IMR-90 (cell line): Measurements from ENCODE around the gene ST3GAL4. TPM values are rescaled to one million over a fixed set of nuclear protein-coding genes. Genes with fewer than 3 reads are reported as not detected.

Source experiments
- ATAC-seq: fragments of 200-7000 bp; cut with Tn5 transposase; 2 replicates; pipeline ENCODE4 v1.9.1; 2020; ENCODE audit warnings: low read depth, mild to moderate bottlenecking, moderate library complexity
- BruUV-seq: library from RNA; stranded (reverse); fragments of 400-500 nt; replicated peaks from 2 replicates; lab custom pipeline; 2021; lab: Mats Ljungman, UMichigan
- CTCF ChIA-PET: fragments of 300-600 bp; formaldehyde crosslinking; extraction: SDS; loops from one replicate; lab custom pipeline; 2021; ENCODE audit warnings: antibody characterized with exemption; lab: Yijun Ruan, JAX
- POLR2A ChIA-PET: fragments of 300-600 bp; sonication (Branson Sonifier 250); formaldehyde crosslinking; loops from one replicate; lab custom pipeline; 2022; ENCODE audit warnings: antibody characterized with exemption; ENCODE audit not compliant: unreplicated experiment; lab: Charles Lee
- DNase-seq: peaks from one replicate; pipeline ENCODE4 v3.0.0; 2013
- H2AFZ ChIP-seq: replicated peaks from 2 replicates; pipeline ENCODE3; 2013; ENCODE audit warnings: low read length, mild to moderate bottlenecking; ENCODE audit not compliant: poor library complexity
- H2AK5ac ChIP-seq: 2 replicates; pipeline ENCODE4 v1.6.1; 2013; ENCODE audit warnings: low read depth, low read length, inconsistent platforms
- H2AK9ac ChIP-seq: replicated peaks from 2 replicates; pipeline ENCODE3; 2013; ENCODE audit warnings: mild to moderate bottlenecking, low read depth, low read length, moderate library complexity; ENCODE audit not compliant: poor library complexity
- H2BK120ac ChIP-seq: 2 replicates; pipeline ENCODE4 v1.6.1; 2013; ENCODE audit warnings: low read depth, low read length, inconsistent platforms
- H2BK15ac ChIP-seq: 3 replicates; pipeline ENCODE4 v1.6.1; 2013; ENCODE audit warnings: low read depth, low read length, inconsistent platforms
- H2BK20ac ChIP-seq: 2 replicates; pipeline ENCODE4 v1.6.1; 2013; ENCODE audit warnings: low read depth, mild to moderate bottlenecking, inconsistent platforms, low read length, moderate library complexity
- H2BK5ac ChIP-seq: 2 replicates; pipeline ENCODE4 v1.6.1; 2013; ENCODE audit warnings: mild to moderate bottlenecking, low read depth, low read length, inconsistent platforms; ENCODE audit not compliant: poor library complexity, severe bottlenecking
- H3K14ac ChIP-seq: replicated peaks from 2 replicates; pipeline ENCODE4 v1.6.1; 2013; ENCODE audit warnings: low read depth, low read length, inconsistent platforms
- H3K18ac ChIP-seq: 2 replicates; pipeline ENCODE4 v1.6.1; 2013; ENCODE audit warnings: low read depth, low read length, control low read depth
- H3K23ac ChIP-seq: 2 replicates; pipeline ENCODE4 v1.6.1; 2013; ENCODE audit warnings: low read depth, low read length, inconsistent platforms
- H3K27ac ChIP-seq: 2 replicates; pipeline ENCODE4 v1.5.1; 2013; ENCODE audit warnings: mild to moderate bottlenecking, control low read depth, low read length; ENCODE audit not compliant: insufficient read depth
- H3K27me3 ChIP-seq: 2 replicates; pipeline ENCODE4 v1.6.1; 2013; ENCODE audit warnings: low read length; ENCODE audit not compliant: control insufficient read depth, insufficient read depth
- H3K36me3 ChIP-seq: 2 replicates; pipeline ENCODE4 v1.6.1; 2013; ENCODE audit warnings: low read length, mixed read lengths; ENCODE audit not compliant: control insufficient read depth, insufficient read depth
- H3K4ac ChIP-seq: 2 replicates; pipeline ENCODE4 v1.6.1; 2013; ENCODE audit warnings: low read depth, low read length, inconsistent platforms
- H3K4me1 ChIP-seq: 2 replicates; pipeline ENCODE4 v1.6.1; 2013; ENCODE audit warnings: low read length, mixed read lengths; ENCODE audit not compliant: control insufficient read depth, insufficient read depth
- H3K4me2 ChIP-seq: 2 replicates; pipeline ENCODE4 v1.6.1; 2013; ENCODE audit warnings: low read depth, mild to moderate bottlenecking, control low read depth, low read length, moderate library complexity
- H3K4me3 ChIP-seq: 2 replicates; pipeline ENCODE4 v1.5.1; 2013; ENCODE audit warnings: low read depth, mild to moderate bottlenecking, control low read depth, low read length, moderate library complexity; ENCODE audit not compliant: insufficient read depth
- H3K56ac ChIP-seq: 2 replicates; pipeline ENCODE4 v1.6.1; 2013; ENCODE audit warnings: low read length, inconsistent platforms; ENCODE audit not compliant: insufficient read depth; ENCODE audit errors: extremely low read depth
- H3K79me1 ChIP-seq, 2 experiments: 2 replicates each; pipeline ENCODE4 v1.6.1; 2013; ENCODE audit warnings: low read length in 2 of 2, inconsistent platforms in 1 of 2, low read depth in 1 of 2
- H3K9ac ChIP-seq: 2 replicates; pipeline ENCODE4 v1.6.1; 2013; ENCODE audit warnings: low read depth, low read length, control low read depth
- H3K9me1 ChIP-seq: 2 replicates; pipeline ENCODE4 v1.6.1; 2013; ENCODE audit warnings: low read length, inconsistent platforms; ENCODE audit not compliant: insufficient read depth
- H3K9me3 ChIP-seq: 2 replicates; pipeline ENCODE4 v1.6.1; 2013; ENCODE audit warnings: low read length; ENCODE audit not compliant: control insufficient read depth, insufficient read depth
- H4K20me1 ChIP-seq: 2 replicates; pipeline ENCODE4 v1.6.1; 2013; ENCODE audit warnings: low read length, inconsistent platforms; ENCODE audit not compliant: insufficient read depth
- H4K5ac ChIP-seq: 2 replicates; pipeline ENCODE4 v1.6.1; 2013; ENCODE audit warnings: mild to moderate bottlenecking, low read depth, low read length, control low read depth
- H4K8ac ChIP-seq, 2 experiments: 2 replicates each; pipeline ENCODE4 v1.6.1; 2013; ENCODE audit warnings: low read depth in 2 of 2, low read length in 2 of 2, control low read depth in 1 of 2, inconsistent platforms in 1 of 2
- H4K91ac ChIP-seq: 2 replicates; pipeline ENCODE4 v1.6.1; 2013; ENCODE audit warnings: low read depth, low read length, inconsistent platforms; ENCODE audit not compliant: insufficient read depth
- BHLHE40 ChIP-seq: fragments of 150-350 bp; IDR thresholded peaks from 2 replicates; pipeline ENCODE4 v1.6.1; 2016; ENCODE audit warnings: mild to moderate bottlenecking, low read depth, low read length
- CEBPB ChIP-seq: IDR thresholded peaks from 2 replicates; pipeline ENCODE4 v1.6.1; 2012; ENCODE audit warnings: low read depth, low read length, improper control_type of control experiment
- CHD1 ChIP-seq: IDR thresholded peaks from 2 replicates; pipeline ENCODE4 v1.6.1; 2012; ENCODE audit warnings: low read depth, low read length, improper control_type of control experiment
- ELK1 ChIP-seq: fragments of 150-350 bp; IDR thresholded peaks from 2 replicates; pipeline ENCODE4 v1.6.1; 2016; ENCODE audit warnings: low read depth, mild to moderate bottlenecking, low read length, moderate library complexity, borderline replicate concordance
- MAFK ChIP-seq: IDR thresholded peaks from 2 replicates; pipeline ENCODE4 v1.6.1; 2012; ENCODE audit warnings: low read depth, low read length, improper control_type of control experiment
- MAZ ChIP-seq: IDR thresholded peaks from 2 replicates; pipeline ENCODE4 v1.6.1; 2012; ENCODE audit warnings: low read depth, mild to moderate bottlenecking, low read length, improper control_type of control experiment, moderate library complexity, borderline replicate concordance
- MXI1 ChIP-seq: IDR thresholded peaks from 2 replicates; pipeline ENCODE4 v1.6.1; 2012; ENCODE audit warnings: low read depth, mild to moderate bottlenecking, low read length, moderate library complexity, borderline replicate concordance
- POLR2A ChIP-seq: IDR thresholded peaks from 2 replicates; pipeline ENCODE4 v1.6.1; 2012; ENCODE audit warnings: mild to moderate bottlenecking, low read depth, low read length
- RAD21 ChIP-seq: IDR thresholded peaks from 2 replicates; pipeline ENCODE4 v1.6.1; 2012; ENCODE audit warnings: low read length, improper control_type of control experiment
- RCOR1 ChIP-seq: IDR thresholded peaks from 2 replicates; pipeline ENCODE4 v1.6.1; 2012; ENCODE audit warnings: mild to moderate bottlenecking, low read length, improper control_type of control experiment; ENCODE audit not compliant: insufficient replicate concordance
- RFX5 ChIP-seq: IDR thresholded peaks from 2 replicates; pipeline ENCODE4 v1.8.0; 2012; ENCODE audit warnings: low read depth, mild to moderate bottlenecking, low read length, moderate library complexity
- SMC3 ChIP-seq: fragments of 150-350 bp; IDR thresholded peaks from 2 replicates; pipeline ENCODE4 v1.6.1; 2016; ENCODE audit warnings: low read depth, mild to moderate bottlenecking, antibody characterized with exemption, low read length, moderate library complexity
- WGBS, 2 experiments: methylation state at CpG; one replicate each; pipeline versions ENCODE4 v1.1.5 to v1.1.7; 2013; ENCODE audit warnings: missing lambda C conversion rate in 2 of 2; ENCODE audit not compliant: insufficient read length in 1 of 2; ENCODE audit errors: extremely low coverage in 2 of 2; 5-methylcytosine and 5-hydroxymethylcytosine counted together
- dilution Hi-C: fragments of 300-500 bp; cut with HindIII; formaldehyde crosslinking; loops from one replicate; pipeline ENCODE4 v1.14.3; 2018; ENCODE audit warnings: low sequenced_read_pairs; ENCODE audit not compliant: unreplicated experiment
- in situ Hi-C: fragments of 300-500 bp; cut with MboI; formaldehyde crosslinking; loops from 3 replicates; pipeline ENCODE4 v1.14.3; 2019; ENCODE audit warnings: low sequenced_read_pairs, inconsistent platforms, mixed read lengths
- intact Hi-C: fragments of 100-400 bp; cut with micrococcal nuclease; formaldehyde crosslinking; loops from 2 replicates; pipeline ENCODE4 v1.10.0; 2022
- polyA plus RNA-seq, 3 experiments: library from polyadenylated mRNA; depleted of rRNA; stranded (reverse); fragments of >200 nt; gene quantifications; 2 replicates each; pipeline ENCODE4 v1.2.3, GENCODE V29; 2012; ENCODE audit warnings: low replicate concordance in 1 of 3
- total RNA-seq: library from RNA; depleted of rRNA; stranded (reverse); fragments of >200 nt; gene quantifications from 2 replicates; pipeline ENCODE4 v1.2.3, GENCODE V29; 2012
- TF ChIP-seq, protein P1 (sequence below): fragments of 150-350 bp; IDR thresholded peaks from 2 replicates; pipeline ENCODE4 v1.6.1; 2017; ENCODE audit warnings: mild to moderate bottlenecking, antibody characterized with exemption, low read length, low read depth

Gene ST3GAL4
- total and polyA plus RNA-seq, 2 of the 4 experiments (the other 2 are of a cell fraction), result 17.0 to 19.7 TPM

DNA sequence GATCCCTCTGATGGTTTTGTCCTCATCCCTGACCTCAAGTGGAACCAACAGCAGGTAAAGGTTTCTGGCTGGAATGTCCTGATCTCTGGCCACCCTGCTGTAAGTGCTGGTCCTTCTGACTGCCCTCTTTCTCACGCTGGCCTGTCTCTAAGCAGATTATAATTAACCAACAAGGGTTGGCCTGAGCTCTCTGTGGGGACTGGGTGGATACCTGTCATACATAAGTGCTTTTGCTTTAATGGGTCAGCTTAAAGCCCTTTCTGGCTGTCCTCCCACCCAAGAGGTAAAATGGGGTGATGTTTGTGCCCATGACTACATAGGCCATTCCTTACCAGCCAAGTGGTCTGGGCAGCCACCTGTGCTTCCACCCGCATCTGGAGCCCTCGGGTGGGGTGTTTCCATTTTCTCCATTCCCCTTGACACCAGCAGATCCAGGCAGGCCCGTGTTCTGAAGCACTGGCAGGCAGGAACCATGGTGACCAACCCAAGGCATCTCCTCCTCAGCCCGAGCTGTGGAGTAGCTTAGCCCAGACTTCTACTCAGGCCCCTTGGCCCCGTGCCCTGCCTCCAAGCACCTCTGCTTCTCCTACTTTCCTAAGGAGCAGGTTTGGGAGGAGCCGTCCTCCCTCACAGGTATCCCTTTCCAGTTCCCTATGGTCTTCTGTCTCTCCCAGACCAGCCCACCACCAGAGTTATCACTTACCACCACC, 17.0 kb upstream of the ST3GAL4 start:
- H3K36me3 ChIP-seq, result peaks cover 8% of the 10 kb centered on the region; the same call in 1 of the 2 replicates
- H3K18ac ChIP-seq, result no peak overlapping the region
- no peak overlapping the region for H3K23ac ChIP-seq
- H2AK5ac ChIP-seq, result no peak overlapping the region
- no peak overlapping the region for H3K56ac ChIP-seq
- in situ Hi-C loops, result no loop called here
- H2BK15ac ChIP-seq, result no peak overlapping the region
- H4K5ac ChIP-seq, result no peak overlapping the region
- H2BK20ac ChIP-seq, result no peak overlapping the region
- H3K4me2 ChIP-seq, result no peak overlapping the region
- H2AK9ac ChIP-seq, result no peak overlapping the region
- H2BK120ac ChIP-seq, result no peak overlapping the region
- peaks cover 0 to 13% of the 10 kb centered on the region in 2 experiments; a peak in 1 of 4 replicates for H3K79me1 ChIP-seq
- H3K14ac ChIP-seq, result no peak overlapping the region
- H4K91ac ChIP-seq, result no peak overlapping the region
- peaks cover 4% of the 10 kb centered on the region; the same call in 1 of the 2 replicates for H4K20me1 ChIP-seq
- ATAC-seq, result no peak
- no TSS peak for BruUV-seq
- H3K27ac ChIP-seq, result no peak overlapping the region
- WGBS, 2 experiments, result 90% methylated on average over 2 of the region's 7 CpGs; no CpG with 5 or more reads in 1 of the 2 experiments
- intact Hi-C loops, result no loop called here
- ChIA-PET CTCF (no interaction called here), POLR2A (no interaction called here)
- peaks cover 24% of the 10 kb centered on the region for H3K9me1 ChIP-seq
- peaks cover 14% of the 10 kb centered on the region for H3K4me1 ChIP-seq
- DNase-seq, result no peak
- dilution Hi-C loops, result no loop called here
- H2AFZ ChIP-seq, result no peak overlapping the region
- H3K9ac ChIP-seq, result no peak overlapping the region
- no peak overlapping the region for H2BK5ac ChIP-seq
- H3K9me3 ChIP-seq, result no peaks in the 10 kb centered on the region
- no peak overlapping the region for H3K4me3 ChIP-seq
- no peaks in the 10 kb centered on the region for H3K27me3 ChIP-seq
- TF ChIP-seq CHD1 (no peak), MAFK (no peak), BHLHE40 (no peak), MAZ (no peak), POLR2A (no peak), RCOR1 (no peak), CEBPB (no peak), MXI1 (no peak), ELK1 (no peak), SMC3 (no peak), RAD21 (no peak), RFX5 (no peak)
- TF ChIP-seq, protein P1, sequence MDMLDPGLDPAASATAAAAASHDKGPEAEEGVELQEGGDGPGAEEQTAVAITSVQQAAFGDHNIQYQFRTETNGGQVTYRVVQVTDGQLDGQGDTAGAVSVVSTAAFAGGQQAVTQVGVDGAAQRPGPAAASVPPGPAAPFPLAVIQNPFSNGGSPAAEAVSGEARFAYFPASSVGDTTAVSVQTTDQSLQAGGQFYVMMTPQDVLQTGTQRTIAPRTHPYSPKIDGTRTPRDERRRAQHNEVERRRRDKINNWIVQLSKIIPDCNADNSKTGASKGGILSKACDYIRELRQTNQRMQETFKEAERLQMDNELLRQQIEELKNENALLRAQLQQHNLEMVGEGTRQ, result no peak
- H3K4ac ChIP-seq, result no peak overlapping the region
- H4K8ac ChIP-seq, result no peak overlapping the region
